Heart left ventricle (tissue), 16 donors: ENCODE data around the gene CRELD2. TPM values are rescaled to one million over a fixed set of nuclear protein-coding genes. Genes with fewer than 3 reads are reported as not detected.

ENCODE experiments used
- ATAC-seq, 4 donors: fragments of 200-7000 bp; cut with Tn5 transposase; one replicate each; pipeline ENCODE4 v1.9.1; 2020 to 2022; ENCODE audit warnings: moderate library complexity in 4 of 4, mild to moderate bottlenecking in 3 of 4, moderate number of reproducible peaks in 1 of 4
- DNase-seq, 5 donors: peaks; one replicate each; pipeline ENCODE4 v3.0.0-alpha.2; 2020
- H3K27ac ChIP-seq, 12 donors: fragments of 200-600 bp; sonication (generic) in 4 of 12; one replicate each; pipeline versions ENCODE4 v1.5.0 to v1.8.0; 2016 to 2022; ENCODE audit warnings: mild to moderate bottlenecking in 2 of 12
- H3K27me3 ChIP-seq, 9 donors: fragments of 200-600 bp; sonication (generic) in 2 of 9; one replicate each; pipeline versions ENCODE4 v1.5.1 to v1.8.0; 2016 to 2022; ENCODE audit warnings: mild to moderate bottlenecking in 3 of 9
- H3K36me3 ChIP-seq, 9 donors: fragments of 200-600 bp; sonication (generic) in 2 of 9; one replicate each; pipeline versions ENCODE4 v1.5.0 to v1.8.0; 2018 to 2022; ENCODE audit warnings: mild to moderate bottlenecking in 2 of 9
- H3K4me1 ChIP-seq, 12 donors: fragments of 200-600 bp; sonication (generic) in 4 of 12; one replicate each; pipeline versions ENCODE4 v1.5.0 to v1.8.0; 2016 to 2022; ENCODE audit warnings: mild to moderate bottlenecking in 3 of 12
- H3K4me3 ChIP-seq, 12 donors: fragments of 200-600 bp; sonication (generic) in 4 of 12; one replicate each; pipeline versions ENCODE4 v1.5.0 to v1.8.0; 2017 to 2022; ENCODE audit warnings: mild to moderate bottlenecking in 9 of 12, moderate library complexity in 4 of 12
- H3K9me3 ChIP-seq, 12 donors: fragments of 200-600 bp; sonication (generic) in 4 of 12; one replicate each; pipeline versions ENCODE4 v1.5.0 to v1.8.0; 2016 to 2022; ENCODE audit warnings: mild to moderate bottlenecking in 1 of 12
- CTCF ChIP-seq, 12 donors: fragments of 200-600 bp; sonication (generic) in 4 of 12; IDR thresholded peaks; one replicate each; pipeline versions ENCODE4 v1.5.0 to v1.8.0; 2018 to 2022; ENCODE audit warnings: antibody characterized with exemption in 12 of 12, mild to moderate bottlenecking in 5 of 12
- POLR2A ChIP-seq, 2 donors: fragments of 450-650 bp; IDR thresholded peaks; one replicate each; pipeline ENCODE4 v1.6.1; 2017; ENCODE audit warnings: antibody characterized with exemption in 2 of 2, mild to moderate bottlenecking in 2 of 2, moderate library complexity in 2 of 2
- WGBS, 4 donors: extraction: QIAGEN DNeasy Blood & Tissue Kit in 2 of 4; methylation state at CpG; one replicate each; pipeline versions ENCODE4 v1.1.5 to v1.1.7; 2013 to 2018; 5-methylcytosine and 5-hydroxymethylcytosine counted together
- intact Hi-C, 10 donors: fragments of 100-400 bp; cut with DNase I; formaldehyde crosslinking; loops; one replicate each; pipeline versions ENCODE4 v1.11.1 to v1.14.2; 2022
- polyA plus RNA-seq, 2 donors: library from polyadenylated mRNA; stranded (reverse); fragments of 200-250 nt; gene quantifications; one replicate each; pipeline ENCODE4 v1.2.3, GENCODE V29; 2013
- total RNA-seq, 9 donors: library from RNA; depleted of rRNA in 2 of 9; stranded (reverse); fragments of >200 nt in 2 of 9; fragmentation: NEBNext Ultra II Directional in 3 of 9; extraction: Animal tissue kit (Norgen Biotek cat#: 25700) in 3 of 9; gene quantifications; one replicate each; pipeline versions ENCODE4 v1.1.0 to v1.2.4, GENCODE V29; 2016 to 2023
- donor health status: ischemic (EF 13 %, LVEDD 7.1; RV severe dilation, severe dysfunction).
- donor health status: healthy with polysubstance abuse.
- donor health status: DM: no; HTN: yes; CAD: no.
- donor health status: DM: no; HTN: no; CAD: no.
- donor health status: ischemic (EF 25% LVEDD 6.9; RV normal size, moderate dysfunction).
- donor health status: ischemic (EF 25% LVEDD 5.7; RV mildly dilated, moderate dysfunction).
- donor health status: healthy.
- donor health status: DM: yes; HTN: yes; CAD: no.
- donor health status: ischemic (EF 35%, LVEDD 5.7; RV mildly dilated, moderate dysfunction).
- donor health status: nonischemic (EF 11% LVEDD 7.7; RV severe dilation, severe dysfunction).
- donor health status: DM: yes; HTN: yes; CAD: no.
- donor health status: PGD.
- donor health status: ischemic (EF 29% LVEDD 5.4; RV normal size, mild dysfunction).
- donor health status: nonischemic (EF 23%, LVEDD 6.1; RV moderate dilation, normal function).

The CRELD2 gene
- total and polyA plus RNA-seq, 11 donors: 15.0 to 70.3 (median 21.6) TPM

GRCh38 chr22:49950396-49950994 is 32.1 kb downstream of the CRELD2 start:
- ATAC-seq (no peak), DNase-seq (no peak)
- peaks cover 10 to 40% (median 32%) of the 10 kb centered on the region in 12 donors for H3K4me1 ChIP-seq
- no peaks in the 10 kb centered on the region for H3K36me3 ChIP-seq
- 89 to 93% (median 93%) methylated on average over 14 to 18 of the region's 18 CpGs for WGBS, 4 donors
- H3K9me3 ChIP-seq: no peaks in the 10 kb centered on the region
- H3K4me3 ChIP-seq: no peak overlapping the region
- intact Hi-C loops: no loop called here
- H3K27me3 ChIP-seq: no peaks in the 10 kb centered on the region
- H3K27ac ChIP-seq: no peak overlapping the region
- TF ChIP-seq POLR2A (IDR thresholded peaks at IDR 0.05) (no peak), CTCF (IDR thresholded peaks at IDR 0.05) (no peak)

- TF ChIP-seq POLR2A (IDR thresholded peaks at IDR 0.05) (no peak), CTCF (IDR thresholded peaks at IDR 0.05) (no peak)
- no peak overlapping the region for H3K4me3 ChIP-seq
- no peaks in the 10 kb centered on the region for H3K36me3 ChIP-seq
- no peak for DNase-seq
- H3K9me3 ChIP-seq: no peaks in the 10 kb centered on the region
- no peak overlapping the region for H3K27ac ChIP-seq
- H3K4me1 ChIP-seq: peaks cover 10 to 46% (median 31%) of the 10 kb centered on the region in 12 donors
- H3K27me3 ChIP-seq: no peaks in the 10 kb centered on the region
- no peak for ATAC-seq
- 88 to 95% (median 92%) methylated on average over 17 to 28 of the region's 28 CpGs for WGBS, 4 donors
- intact Hi-C loops: no loop called here
These were observed 32.7 kb downstream of the CRELD2 start for GRCh38 chr22:49951000-49951677.

- Histone ChIP-seq H3K36me3 (no peaks in the 10 kb centered on the region), H3K27ac (no peak overlapping the region), H3K9me3 (no peaks in the 10 kb centered on the region), H3K4me3 (no peak overlapping the region), H3K4me1 (peaks cover 10 to 51% (median 31%) of the 10 kb centered on the region in 12 donors), H3K27me3 (no peaks in the 10 kb centered on the region)
- no peak for TF ChIP-seq POLR2A (IDR thresholded peaks at IDR 0.05)
- TF ChIP-seq CTCF (IDR thresholded peaks at IDR 0.05): no peak
- DNase-seq: no peak
- intact Hi-C loops: no loop called here
- WGBS, 4 donors: 94 to 97% (median 95%) methylated on average over 4 of the region's 4 CpGs; no CpG with 5 or more reads in 1 of the 4 donors
- ATAC-seq: no peak
These were observed 33.2 kb downstream of the CRELD2 start for GRCh38 chr22:49951678-49951985.

GRCh38 chr22:49951986-49952896 is 33.8 kb downstream of the CRELD2 start:
- Histone ChIP-seq H3K27me3 (no peaks in the 10 kb centered on the region), H3K36me3 (no peaks in the 10 kb centered on the region), H3K4me3 (no peak overlapping the region), H3K9me3 (no peaks in the 10 kb centered on the region), H3K4me1 (peaks cover 10 to 51% (median 31%) of the 10 kb centered on the region in 12 donors), H3K27ac (no peak overlapping the region)
- TF ChIP-seq POLR2A (IDR thresholded peaks at IDR 0.05): no peak
- TF ChIP-seq CTCF (IDR thresholded peaks at IDR 0.05): no peak
- 69 to 88% (median 78%) methylated on average over 18 to 24 of the region's 24 CpGs for WGBS, 4 donors
- ATAC-seq: no peak
- DNase-seq: no peak
- intact Hi-C loops: no loop called here
